Heart left ventricle (tissue), 16 donors: Measurements from ENCODE around the gene SLTM. TPM values are rescaled to one million over a fixed set of nuclear protein-coding genes. Genes with fewer than 3 reads are reported as not detected.

Source experiments
- ATAC-seq, 4 donors: fragments of 200-7000 bp; cut with Tn5 transposase; one replicate each; pipeline ENCODE4 v1.9.1; 2020 to 2022; ENCODE audit warnings: moderate library complexity in 4 of 4, mild to moderate bottlenecking in 3 of 4, moderate number of reproducible peaks in 1 of 4
- DNase-seq, 5 donors: peaks; one replicate each; pipeline ENCODE4 v3.0.0-alpha.2; 2020
- H3K27ac ChIP-seq, 12 donors: fragments of 200-600 bp; sonication (generic) in 4 of 12; one replicate each; pipeline versions ENCODE4 v1.5.0 to v1.8.0; 2016 to 2022; ENCODE audit warnings: mild to moderate bottlenecking in 2 of 12
- H3K27me3 ChIP-seq, 9 donors: fragments of 200-600 bp; sonication (generic) in 2 of 9; one replicate each; pipeline versions ENCODE4 v1.5.1 to v1.8.0; 2016 to 2022; ENCODE audit warnings: mild to moderate bottlenecking in 3 of 9
- H3K36me3 ChIP-seq, 9 donors: fragments of 200-600 bp; sonication (generic) in 2 of 9; one replicate each; pipeline versions ENCODE4 v1.5.0 to v1.8.0; 2018 to 2022; ENCODE audit warnings: mild to moderate bottlenecking in 2 of 9
- H3K4me1 ChIP-seq, 12 donors: fragments of 200-600 bp; sonication (generic) in 4 of 12; one replicate each; pipeline versions ENCODE4 v1.5.0 to v1.8.0; 2016 to 2022; ENCODE audit warnings: mild to moderate bottlenecking in 3 of 12
- H3K4me3 ChIP-seq, 12 donors: fragments of 200-600 bp; sonication (generic) in 4 of 12; one replicate each; pipeline versions ENCODE4 v1.5.0 to v1.8.0; 2017 to 2022; ENCODE audit warnings: mild to moderate bottlenecking in 9 of 12, moderate library complexity in 4 of 12
- H3K9me3 ChIP-seq, 12 donors: fragments of 200-600 bp; sonication (generic) in 4 of 12; one replicate each; pipeline versions ENCODE4 v1.5.0 to v1.8.0; 2016 to 2022; ENCODE audit warnings: mild to moderate bottlenecking in 1 of 12
- CTCF ChIP-seq, 12 donors: fragments of 200-600 bp; sonication (generic) in 4 of 12; IDR thresholded peaks; one replicate each; pipeline versions ENCODE4 v1.5.0 to v1.8.0; 2018 to 2022; ENCODE audit warnings: antibody characterized with exemption in 12 of 12, mild to moderate bottlenecking in 5 of 12
- POLR2A ChIP-seq, 2 donors: fragments of 450-650 bp; IDR thresholded peaks; one replicate each; pipeline ENCODE4 v1.6.1; 2017; ENCODE audit warnings: antibody characterized with exemption in 2 of 2, mild to moderate bottlenecking in 2 of 2, moderate library complexity in 2 of 2
- WGBS, 4 donors: extraction: QIAGEN DNeasy Blood & Tissue Kit in 2 of 4; methylation state at CpG; one replicate each; pipeline versions ENCODE4 v1.1.5 to v1.1.7; 2013 to 2018; 5-methylcytosine and 5-hydroxymethylcytosine counted together
- intact Hi-C, 10 donors: fragments of 100-400 bp; cut with DNase I; formaldehyde crosslinking; loops; one replicate each; pipeline versions ENCODE4 v1.11.1 to v1.14.2; 2022
- polyA plus RNA-seq, 2 donors: library from polyadenylated mRNA; stranded (reverse); fragments of 200-250 nt; gene quantifications; one replicate each; pipeline ENCODE4 v1.2.3, GENCODE V29; 2013
- total RNA-seq, 9 donors: library from RNA; depleted of rRNA in 2 of 9; stranded (reverse); fragments of >200 nt in 2 of 9; fragmentation: NEBNext Ultra II Directional in 3 of 9; extraction: Animal tissue kit (Norgen Biotek cat#: 25700) in 3 of 9; gene quantifications; one replicate each; pipeline versions ENCODE4 v1.1.0 to v1.2.4, GENCODE V29; 2016 to 2023
- donor health status: ischemic (EF 13 %, LVEDD 7.1; RV severe dilation, severe dysfunction).
- donor health status: healthy with polysubstance abuse.
- donor health status: DM: no; HTN: yes; CAD: no.
- donor health status: DM: no; HTN: no; CAD: no.
- donor health status: ischemic (EF 25% LVEDD 6.9; RV normal size, moderate dysfunction).
- donor health status: ischemic (EF 25% LVEDD 5.7; RV mildly dilated, moderate dysfunction).
- donor health status: healthy.
- donor health status: DM: yes; HTN: yes; CAD: no.
- donor health status: ischemic (EF 35%, LVEDD 5.7; RV mildly dilated, moderate dysfunction).
- donor health status: nonischemic (EF 11% LVEDD 7.7; RV severe dilation, severe dysfunction).
- donor health status: DM: yes; HTN: yes; CAD: no.
- donor health status: PGD.
- donor health status: ischemic (EF 29% LVEDD 5.4; RV normal size, mild dysfunction).
- donor health status: nonischemic (EF 23%, LVEDD 6.1; RV moderate dilation, normal function).

Gene SLTM
- total and polyA plus RNA-seq, 11 donors, result 41.9 to 68.2 (median 48.1) TPM

DNA sequence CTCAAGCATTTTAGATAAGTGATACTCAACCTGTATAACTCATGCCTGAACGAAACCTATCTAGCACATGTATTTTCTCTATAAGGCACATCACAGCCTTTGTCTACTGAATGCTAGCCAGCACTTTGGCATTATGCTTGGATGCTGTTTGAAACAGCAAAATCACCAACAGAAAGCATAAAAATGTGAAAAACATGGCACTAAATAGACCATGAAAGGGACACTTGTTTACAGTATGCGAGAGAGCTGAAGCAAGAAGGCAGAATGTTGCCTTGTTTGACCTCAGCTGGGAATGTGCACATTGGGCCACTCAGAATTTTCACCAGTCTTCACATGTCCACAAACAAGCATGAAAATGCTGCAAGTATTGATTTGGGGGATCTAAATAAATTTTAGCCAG is 102.9 kb downstream of the SLTM start:
- ATAC-seq (no peak), DNase-seq (no peak)
- no peaks in the 10 kb centered on the region for H3K27me3 ChIP-seq
- H3K9me3 ChIP-seq, result no peaks in the 10 kb centered on the region
- intact Hi-C loops, result no loop called here
- H3K27ac ChIP-seq, result no peak overlapping the region
- TF ChIP-seq POLR2A (IDR thresholded peaks at IDR 0.05), result no peak
- TF ChIP-seq CTCF (IDR thresholded peaks at IDR 0.05), result no peak
- WGBS, 4 donors, result 65 to 86% (median 73%) methylated on average over 2 of the region's 2 CpGs
- peaks cover 0 to 73% (median 21%) of the 10 kb centered on the region in 9 donors for H3K36me3 ChIP-seq
- peaks cover 0 to 9% (median 0%) of the 10 kb centered on the region in 12 donors for H3K4me1 ChIP-seq
- no peak overlapping the region for H3K4me3 ChIP-seq

Other genes with a start within 250 kb of the SLTM start
- 100 to 1,000 TPM in 1 of 9 donors, 10 to 100 TPM in 8; 32.9 to 128 (median 74.8) TPM for gene ADAM10, start 184.0 kb downstream of the SLTM start, total RNA-seq
- gene ADAM10, start 184.0 kb downstream of the SLTM start, polyA plus RNA-seq, result 10 to 100 TPM in 1 of 2 donors, 1 to 10 TPM in 1; 8.4 to 45.0 TPM
- gene MINDY2, start 162.4 kb downstream of the SLTM start, total RNA-seq, result 10 to 100 TPM; 22.2 to 31.8 (median 26.7) TPM
- 10 to 100 TPM in 1 of 2 donors, 1 to 10 TPM in 1; 9.4 to 10.0 TPM for gene MINDY2, start 162.4 kb downstream of the SLTM start, polyA plus RNA-seq
- 10 to 100 TPM; 11.1 to 29.1 (median 22.2) TPM for gene RNF111, start 54.0 kb upstream of the SLTM start, total RNA-seq
- 10 to 100 TPM in 1 of 2 donors, 1 to 10 TPM in 1; 5.9 to 11.0 TPM for gene RNF111, start 54.0 kb upstream of the SLTM start, polyA plus RNA-seq
- gene CCNB2, start 171.5 kb upstream of the SLTM start, total RNA-seq, result 1 to 10 TPM in 2 of 9 donors, under 1 TPM in 5, not detected in 2; 0.25 to 6.3 (median 0.66) TPM
- gene CCNB2, start 171.5 kb upstream of the SLTM start, polyA plus RNA-seq, result under 1 TPM in 1 of 2 donors, not detected in 1; 0.18 TPM